ENCODE measurements around the gene OR8S1.

GRCh38 chr12:48556631-48557030, 31.2 kb downstream of the OR8S1 start:
- no peak for TF ChIP-seq CTCF (IDR thresholded peaks at IDR 0.05)
- TF ChIP-seq POLR2A (IDR thresholded peaks at IDR 0.05) = no peak
